GM21786 (cell line): Measurements from ENCODE around the gene IL1R1.

Source experiments
- ATAC-seq: cut with Tn5 transposase; IDR thresholded peaks from one replicate; pipeline ENCODE4 v1.9.1; 2021; ENCODE audit not compliant: unreplicated experiment

The IL1R1 gene

GRCh38 chr2:102137138-102137537 is 5.4 kb upstream of the IL1R1 start:
- ATAC-seq = no peak

GRCh38 chr2:102138331-102138730 is 4.2 kb upstream of the IL1R1 start:
- no peak for ATAC-seq

DNA sequence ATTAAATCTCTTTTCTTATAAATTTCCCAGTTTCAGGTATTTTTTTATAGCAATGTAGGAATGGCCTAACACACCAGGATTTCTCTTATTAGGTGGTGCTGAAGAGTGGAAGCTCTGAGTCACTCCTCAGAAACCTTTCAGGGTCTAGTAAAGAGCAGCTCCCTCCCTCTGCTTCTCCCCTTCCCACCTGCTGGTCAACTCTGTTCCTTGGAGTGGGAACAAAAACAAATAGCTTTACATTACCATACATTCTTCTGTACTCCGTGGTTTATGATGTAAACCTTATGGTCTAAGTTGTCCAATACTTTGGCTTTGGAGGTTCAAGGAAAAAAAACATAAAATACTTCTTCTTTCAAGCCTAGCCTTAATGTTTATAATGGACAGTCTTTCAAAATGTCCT is 2.7 kb upstream of the IL1R1 start:
- no peak for ATAC-seq

DNA sequence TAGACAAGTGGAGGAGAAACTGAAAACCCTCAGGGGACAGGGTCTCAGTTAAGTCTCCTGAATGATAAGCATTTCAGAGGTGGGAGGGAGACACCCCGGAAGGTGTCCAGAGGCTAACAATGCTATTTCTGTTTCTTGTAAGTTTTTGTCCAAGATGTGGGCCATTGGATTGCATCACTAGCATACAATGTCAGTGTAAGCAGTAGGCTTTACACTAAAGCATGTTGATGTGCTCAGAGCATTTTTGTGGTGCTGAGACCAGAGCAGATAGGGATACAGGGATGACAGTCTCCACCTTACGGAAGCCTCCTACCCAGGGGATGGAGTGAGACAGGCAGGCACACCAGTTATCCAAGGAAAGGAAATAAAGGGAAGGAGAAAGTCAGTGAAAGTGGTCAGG is 2.2 kb upstream of the IL1R1 start:
- no peak for ATAC-seq

GRCh38 chr2:102141011-102141943 is 1.3 kb upstream of the IL1R1 start:
- no peak for ATAC-seq

DNA sequence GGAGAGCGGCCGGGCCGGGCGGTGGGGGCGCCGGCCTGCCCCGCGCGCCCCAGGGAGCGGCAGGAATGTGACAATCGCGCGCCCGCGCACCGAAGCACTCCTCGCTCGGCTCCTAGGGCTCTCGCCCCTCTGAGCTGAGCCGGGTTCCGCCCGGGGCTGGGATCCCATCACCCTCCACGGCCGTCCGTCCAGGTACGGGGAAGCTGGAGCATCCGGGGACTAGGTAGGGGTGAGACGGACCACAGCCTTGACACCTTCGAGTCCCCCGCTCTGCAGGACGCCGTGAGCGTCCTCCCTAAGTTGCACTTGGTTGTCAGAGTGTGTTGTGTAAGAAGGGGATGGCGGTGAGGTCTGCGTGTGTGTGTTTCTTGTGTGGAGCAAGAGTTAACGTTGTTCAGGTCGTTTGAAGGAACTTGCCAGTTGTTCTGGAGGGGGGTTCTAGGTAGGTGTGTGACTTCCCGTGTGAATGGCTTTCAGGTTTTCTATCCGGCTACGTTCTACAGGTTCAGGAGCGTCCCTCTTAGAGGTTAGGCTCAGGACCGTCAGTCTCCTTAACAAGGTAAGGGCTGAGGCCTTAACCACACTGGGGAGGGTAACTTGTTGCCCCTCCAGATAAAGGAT is 393 bp downstream of the IL1R1 start:
- no peak for ATAC-seq

DNA sequence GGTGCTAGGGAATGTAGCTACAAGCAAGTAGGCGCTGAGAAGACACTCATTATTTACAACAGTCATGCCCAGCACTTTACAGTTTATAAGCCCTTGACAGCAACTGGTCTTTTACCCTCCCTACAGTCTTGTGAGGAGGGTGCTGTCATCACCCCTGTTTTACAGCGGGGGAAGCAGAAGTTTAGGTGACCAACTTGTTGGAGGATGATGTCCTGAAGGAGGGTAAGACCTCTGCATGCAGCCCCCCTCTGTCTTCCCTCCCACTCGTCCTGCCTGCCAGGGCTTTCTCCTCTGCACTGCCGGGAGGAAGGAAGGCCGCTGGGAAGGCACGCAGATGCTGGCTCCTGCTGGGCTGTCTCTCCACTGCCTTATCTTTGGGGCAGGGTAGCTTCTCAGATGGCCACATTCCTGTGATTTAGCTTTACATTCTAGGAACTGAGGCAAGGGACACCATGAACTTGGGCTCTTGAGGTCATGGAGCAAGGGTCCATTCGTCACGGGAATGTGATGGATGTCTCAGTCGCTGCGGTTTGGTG is 972 bp downstream of the IL1R1 start:
- ATAC-seq = no peak

GRCh38 chr2:102144128-102144527 is 1.6 kb downstream of the IL1R1 start:
- ATAC-seq = no peak

DNA sequence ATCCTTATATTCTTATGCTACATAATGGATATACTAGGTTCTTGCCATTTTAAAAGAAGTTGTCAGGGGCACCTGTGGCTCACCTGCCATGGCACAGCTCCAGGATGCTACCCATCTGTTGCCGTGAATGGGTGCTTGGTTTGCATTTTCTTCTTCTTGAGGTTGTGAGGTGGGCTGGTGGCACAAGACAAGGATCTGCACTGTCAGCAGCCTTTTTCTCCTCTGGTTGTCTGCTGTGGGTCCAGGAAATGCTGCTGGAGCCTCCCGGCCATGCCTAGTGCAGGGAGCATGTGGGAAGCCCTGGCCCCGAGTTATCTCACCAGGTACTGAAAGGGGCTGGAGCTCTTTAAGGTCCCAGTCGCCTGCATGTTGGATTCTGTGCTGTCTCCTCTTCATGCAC is 2.6 kb downstream of the IL1R1 start:
- ATAC-seq = no peak

- no peak for ATAC-seq
Observed at GRCh38 chr2:102145934-102146333, 3.4 kb downstream of the IL1R1 start.

DNA sequence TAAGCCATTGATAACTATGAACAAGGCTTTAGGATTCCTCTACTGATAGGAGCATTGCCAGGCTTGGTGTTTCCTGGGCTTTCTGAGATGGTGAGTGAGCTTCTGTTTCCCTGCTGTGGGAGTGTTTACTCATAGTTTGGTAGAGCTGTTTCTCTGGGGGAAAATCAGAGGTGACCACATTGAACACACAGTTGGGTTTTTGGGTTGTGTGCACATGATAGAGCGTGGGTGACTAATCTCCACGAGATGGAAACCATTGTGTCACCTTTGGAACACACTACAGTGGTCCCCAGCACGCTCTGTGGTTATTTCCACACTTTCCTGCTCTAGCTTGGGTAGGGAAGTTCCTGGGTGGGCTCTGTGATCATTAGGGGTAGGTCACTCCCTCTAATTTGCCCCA is 5.4 kb downstream of the IL1R1 start:
- ATAC-seq = no peak

DNA sequence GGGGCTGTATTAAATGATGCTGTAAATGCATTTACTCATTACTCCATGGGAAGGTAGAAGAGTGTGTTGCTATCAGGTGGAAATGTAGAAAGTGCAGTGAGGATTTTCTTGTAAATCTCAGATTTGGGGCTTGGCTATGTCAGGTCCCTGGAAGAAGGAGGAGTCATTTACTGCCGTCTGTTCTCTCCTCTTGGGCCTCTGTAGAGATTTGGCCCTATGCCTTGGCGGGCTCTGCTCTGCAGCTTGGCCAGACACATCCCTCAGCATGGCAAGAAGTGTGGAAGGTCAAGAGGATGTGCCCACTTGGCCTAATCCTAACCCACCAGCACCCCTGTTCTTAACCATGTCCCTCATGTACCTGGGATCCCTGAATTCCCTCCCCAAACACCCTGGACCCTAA is 6.7 kb downstream of the IL1R1 start:
- ATAC-seq = no peak

- ATAC-seq = no peak
Observed at GRCh38 chr2:102149644-102150455, 7.3 kb downstream of the IL1R1 start.

DNA sequence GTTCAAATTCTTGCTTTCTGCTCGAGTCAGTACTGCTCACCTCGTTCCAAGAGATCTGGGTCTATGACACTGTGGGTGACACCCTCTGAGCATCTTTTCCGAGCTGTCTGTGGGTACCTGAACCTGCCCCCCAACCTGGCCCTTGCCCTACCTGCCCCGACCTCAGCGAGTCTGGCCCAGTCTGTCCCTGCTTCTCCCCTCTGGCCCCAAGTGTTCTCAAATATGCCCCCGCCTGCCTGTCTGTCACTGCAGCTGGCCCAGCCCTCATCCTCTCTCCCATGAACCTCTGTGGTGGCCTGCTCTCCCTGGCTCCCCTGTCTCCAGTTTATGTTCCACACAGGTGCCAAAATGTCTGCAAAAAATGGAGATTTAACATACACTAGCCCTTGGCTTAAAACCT is 11.8 kb downstream of the IL1R1 start:
- ATAC-seq = no peak

- no peak for ATAC-seq
Observed at GRCh38 chr2:102154946-102155702, 12.6 kb downstream of the IL1R1 start.

GRCh38 chr2:102155703-102156515 is 13.4 kb downstream of the IL1R1 start:
- ATAC-seq = no peak

- no peak for ATAC-seq
Observed at GRCh38 chr2:102158011-102158755, 15.6 kb downstream of the IL1R1 start.

DNA sequence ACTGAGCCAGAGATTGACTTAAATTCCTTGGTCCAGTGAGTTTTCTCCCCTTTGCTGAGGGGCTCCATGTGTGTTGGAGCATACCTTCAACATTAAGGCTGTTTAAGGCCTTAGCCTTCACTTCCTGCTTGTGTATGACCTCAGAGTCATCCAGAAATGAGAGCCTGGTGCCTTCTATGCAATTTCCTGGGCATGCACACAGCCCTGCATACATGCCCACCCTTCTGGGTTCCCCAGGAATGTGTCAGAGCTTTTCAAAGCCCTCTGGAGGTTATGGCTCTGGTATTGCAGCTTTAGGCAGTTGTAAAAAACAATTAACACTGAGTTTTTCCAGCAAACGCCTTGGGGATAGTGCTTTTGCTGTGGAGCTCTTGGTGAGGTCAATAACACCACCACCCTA is 16.7 kb downstream of the IL1R1 start:
- ATAC-seq = no peak

DNA sequence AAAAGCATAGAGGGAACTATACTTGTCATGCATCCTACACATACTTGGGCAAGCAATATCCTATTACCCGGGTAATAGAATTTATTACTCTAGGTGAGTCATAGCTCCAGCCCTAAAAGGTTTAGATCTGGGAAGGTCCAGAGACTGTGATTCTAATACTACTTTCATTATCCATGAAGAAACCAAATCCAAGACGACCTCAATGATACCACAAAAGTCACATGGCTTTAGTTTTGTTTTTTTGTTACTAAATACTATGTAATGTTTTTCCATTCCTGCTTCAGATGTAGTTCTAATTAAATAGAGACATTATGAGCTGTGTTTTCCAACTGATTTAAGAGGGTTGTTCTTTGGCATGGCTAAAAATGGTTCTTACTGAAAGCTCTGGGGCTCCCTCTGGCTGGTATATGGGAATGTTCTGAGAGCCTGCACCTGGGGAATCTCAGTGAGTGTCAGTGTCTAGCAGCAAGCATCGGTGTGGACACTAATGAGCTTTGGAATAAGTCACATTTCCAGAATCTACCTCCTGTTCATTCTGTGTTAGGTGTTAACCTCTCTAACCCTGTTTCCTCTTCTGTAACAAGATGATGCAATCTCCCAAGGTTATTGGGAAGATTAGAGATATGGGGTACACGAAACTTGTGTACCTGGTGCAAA is 23.8 kb downstream of the IL1R1 start:
- ATAC-seq = no peak
